Uterus (tissue), 4 donors: Measurements from ENCODE around the gene SLC22A23. TPM values are rescaled to one million over a fixed set of nuclear protein-coding genes. Genes with fewer than 3 reads are reported as not detected.

ENCODE experiments used
- DNase-seq, 2 donors: peaks; one replicate each; pipeline ENCODE4 v3.0.0-alpha.2; 2019 to 2020
- H3K27ac ChIP-seq, 2 donors: fragments of 200-600 bp; sonication (generic); 1 replicate in 1 of 2; 2 replicates in 1 of 2; pipeline ENCODE4 v1.5.1; 2016 to 2018
- H3K27me3 ChIP-seq, 2 donors: fragments of 200-600 bp; sonication (generic); one replicate each; pipeline ENCODE4 v1.5.1; 2018 to 2019; ENCODE audit warnings: control low read depth in 1 of 2
- H3K36me3 ChIP-seq, 2 donors: fragments of 200-600 bp; sonication (generic); one replicate each; pipeline ENCODE4 v1.5.1; 2019; ENCODE audit warnings: control low read depth in 1 of 2
- H3K4me1 ChIP-seq, 2 donors: fragments of 200-600 bp; sonication (generic); one replicate each; pipeline ENCODE4 v1.5.1; 2018 to 2019; ENCODE audit warnings: control low read depth in 1 of 2
- H3K4me3 ChIP-seq, 2 donors: fragments of 200-600 bp; sonication (generic); 1 replicate in 1 of 2; 2 replicates in 1 of 2; pipeline ENCODE4 v1.5.1; 2018 to 2019; ENCODE audit warnings: mild to moderate bottlenecking in 1 of 2
- H3K9me3 ChIP-seq, 2 donors: fragments of 200-600 bp; sonication (generic); one replicate each; pipeline ENCODE4 v1.5.1; 2019; ENCODE audit warnings: control low read depth in 1 of 2
- CTCF ChIP-seq, 4 experiments: fragments of 200-600 bp in 2 of 4; fragments of 450-650 bp in 2 of 4; sonication (generic) in 2 of 4; IDR thresholded peaks; one replicate each; pipeline ENCODE4 v1.5.1; 2016 to 2019; ENCODE audit warnings: antibody characterized with exemption in 4 of 4, mild to moderate bottlenecking in 2 of 4, moderate library complexity in 1 of 4
- POLR2A ChIP-seq, 2 donors: fragments of 450-650 bp; IDR thresholded peaks; one replicate each; pipeline ENCODE4 v1.6.1; 2016; ENCODE audit warnings: antibody characterized with exemption in 2 of 2, mild to moderate bottlenecking in 1 of 2, moderate library complexity in 1 of 2
- intact Hi-C: fragments of 100-400 bp; cut with DNase I; formaldehyde crosslinking; loops from one replicate; pipeline ENCODE4 v1.15.1; 2023; ENCODE audit warnings: low total_unique reads
- total RNA-seq, 4 donors: library from RNA; depleted of rRNA in 3 of 4; stranded (reverse); fragments of >200 nt in 3 of 4; gene quantifications; one replicate each; pipeline versions ENCODE4 v1.1.0 to v1.2.4, GENCODE V29; 2014 to 2023
- donor health status: DM: yes; HTN: yes; CAD: no.

The SLC22A23 gene
- total RNA-seq, 4 donors from 2014 or later, result 5.4 to 27.6 (median 9.7) TPM

DNA sequence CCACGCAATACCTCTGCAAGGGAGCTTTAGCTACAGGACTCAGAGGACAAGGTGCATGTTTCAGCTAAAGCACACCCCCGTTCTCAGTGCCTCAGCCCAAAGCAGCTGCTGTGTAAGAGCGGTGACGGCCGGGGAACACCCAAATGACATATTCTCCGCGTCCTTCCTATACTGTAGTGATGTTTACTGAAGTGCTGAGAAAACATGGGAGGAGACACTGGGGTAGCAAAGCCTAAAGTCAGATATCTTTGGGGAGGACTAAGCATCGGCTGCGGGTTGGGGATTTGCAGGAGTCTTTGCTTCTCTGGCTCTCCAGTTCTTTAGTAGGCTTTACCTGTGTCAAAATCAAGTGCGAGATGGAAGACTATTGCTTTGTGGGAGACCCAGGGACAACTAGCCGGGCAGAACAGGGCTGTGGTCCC lies 1.7 kb downstream of the SLC22A23 start:
- Histone ChIP-seq H3K4me1 (peaks cover 0 to 17% of the 10 kb centered on the region in 2 donors), H3K27ac (no peak overlapping the region)

DNA sequence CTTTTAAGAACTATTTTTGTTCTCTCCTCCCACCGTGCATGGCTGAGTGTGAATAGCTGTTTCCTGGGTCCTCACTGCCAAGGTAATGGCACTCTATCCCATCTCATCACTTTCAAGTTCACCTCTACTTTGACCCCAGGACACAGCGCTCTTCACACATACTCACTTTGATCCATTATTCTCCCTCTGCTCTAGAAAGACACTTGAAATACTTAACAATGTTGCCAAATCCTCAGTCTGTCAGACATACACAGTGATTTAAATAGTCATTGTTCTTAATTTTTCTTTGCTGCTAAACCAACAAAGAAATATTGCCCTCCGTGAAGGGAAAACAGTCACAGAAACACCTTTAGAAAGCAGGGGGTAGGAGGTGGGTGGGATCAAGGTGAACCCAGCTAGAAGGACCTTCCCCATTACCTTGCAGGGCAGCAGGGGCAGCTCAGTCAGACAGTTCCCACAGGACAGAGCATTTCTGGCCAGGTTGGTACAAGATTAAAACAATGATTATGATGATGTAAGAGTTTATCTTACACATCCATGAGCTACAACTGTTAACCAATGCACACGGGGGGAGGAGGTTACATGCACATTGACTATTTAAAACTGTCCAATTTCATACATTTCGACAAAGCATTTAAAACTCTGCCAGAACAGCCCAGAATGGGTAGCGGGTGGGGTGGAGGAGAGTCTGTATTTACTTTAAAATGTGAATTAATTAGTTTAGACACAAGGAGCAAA lies 2.4 kb downstream of the SLC22A23 start:
- DNase-seq, result no peak
- Histone ChIP-seq H3K27me3 (no peaks in the 10 kb centered on the region), H3K4me1 (peaks cover 0 to 17% of the 10 kb centered on the region in 2 donors), H3K4me3 (no peak overlapping the region), H3K27ac (no peak overlapping the region), H3K9me3 (no peaks in the 10 kb centered on the region), H3K36me3 (no peaks in the 10 kb centered on the region)
- intact Hi-C loops, result loop anchor here (10.0 kb wide), 1 partner anchor 170 kb away; no protein-coding TSS in a partner anchor
- no peak for TF ChIP-seq CTCF (IDR thresholded peaks at IDR 0.05)
- TF ChIP-seq POLR2A (IDR thresholded peaks at IDR 0.05), result no peak

More for the DNA sequence above, 1.7 kb downstream of the SLC22A23 start:
- intact Hi-C loops, result loop anchor here (10.0 kb wide), 1 partner anchor 170 kb away; no protein-coding TSS in a partner anchor
- Histone ChIP-seq H3K36me3 (no peaks in the 10 kb centered on the region), H3K27me3 (no peaks in the 10 kb centered on the region), H3K9me3 (no peaks in the 10 kb centered on the region), H3K4me3 (peak overlapping the region; percentile 51 to 56)
- TF ChIP-seq POLR2A (IDR thresholded peaks at IDR 0.05), result no peak
- no peak for TF ChIP-seq CTCF (IDR thresholded peaks at IDR 0.05)
- DNase-seq, result no peak

- H3K36me3 ChIP-seq, result no peaks in the 10 kb centered on the region
- H3K4me1 ChIP-seq, result peaks cover 0 to 17% of the 10 kb centered on the region in 2 donors
- H3K4me3 ChIP-seq, result no peak overlapping the region
- no peak overlapping the region for H3K27ac ChIP-seq
- TF ChIP-seq POLR2A (IDR thresholded peaks at IDR 0.05) (no peak), CTCF (IDR thresholded peaks at IDR 0.05) (no peak)
- intact Hi-C loops, result loop anchor here (10.0 kb wide), 1 partner anchor 169 kb away; no protein-coding TSS in a partner anchor
- no peaks in the 10 kb centered on the region for H3K9me3 ChIP-seq
- H3K27me3 ChIP-seq, result no peaks in the 10 kb centered on the region
- DNase-seq, result no peak
These were observed 3.2 kb downstream of the SLC22A23 start for GRCh38 chr6:3453413-3454272.

GRCh38 chr6:3451498-3451897 lies 5.4 kb downstream of the SLC22A23 start:
- intact Hi-C loops, result loop anchor here (10.0 kb wide), 1 partner anchor 167 kb away; no protein-coding TSS in a partner anchor

More at GRCh38 chr6:3451498-3451897, 5.4 kb downstream of the SLC22A23 start:
- H3K36me3 ChIP-seq, result no peaks in the 10 kb centered on the region
- peaks cover 0 to 11% of the 10 kb centered on the region in 2 donors for H3K4me1 ChIP-seq
- H3K4me3 ChIP-seq, result no peak overlapping the region
- no peaks in the 10 kb centered on the region for H3K9me3 ChIP-seq
- DNase-seq, result no peak
- H3K27ac ChIP-seq, result no peak overlapping the region
- H3K27me3 ChIP-seq, result no peaks in the 10 kb centered on the region
- no peak for TF ChIP-seq CTCF (IDR thresholded peaks at IDR 0.05)
- TF ChIP-seq POLR2A (IDR thresholded peaks at IDR 0.05), result no peak
